Lower leg skin (tissue), 4 donors: ENCODE results near the gene GINS2. TPM values are rescaled to one million over a fixed set of nuclear protein-coding genes. Genes with fewer than 3 reads are reported as not detected.

Experiments used
- DNase-seq, 2 donors: peaks; one replicate each; pipeline ENCODE4 v3.0.0-alpha.2; 2019; ENCODE audit warnings: low spot score in 2 of 2
- H3K4me3 ChIP-seq: fragments of 200-600 bp; sonication (generic); 2 replicates; pipeline ENCODE4 v1.5.1; 2017; ENCODE audit warnings: mild to moderate bottlenecking, low read depth; ENCODE audit not compliant: poor library complexity, severe bottlenecking
- POLR2A ChIP-seq, 2 donors: fragments of 450-650 bp; IDR thresholded peaks; one replicate each; pipeline ENCODE4 v1.6.1; 2016 to 2017; ENCODE audit warnings: antibody characterized with exemption in 2 of 2, mild to moderate bottlenecking in 1 of 2, moderate library complexity in 1 of 2
- WGBS, 2 donors: methylation state at CpG; one replicate each; pipeline ENCODE4 v1.1.5; 2018; 5-methylcytosine and 5-hydroxymethylcytosine counted together
- intact Hi-C: fragments of 100-400 bp; cut with DNase I; formaldehyde crosslinking; loops from one replicate; pipeline ENCODE4 v1.15.0; 2023; ENCODE audit warnings: low total_unique reads
- total RNA-seq, 4 donors: library from RNA; depleted of rRNA; stranded (reverse); fragments of >200 nt; gene quantifications; one replicate each; pipeline ENCODE4 v1.1.0, GENCODE V29; 2016
- TF ChIP-seq, protein P1 (sequence below), 3 donors: fragments of 450-650 bp; IDR thresholded peaks; one replicate each; pipeline ENCODE4 v1.5.1; 2016; ENCODE audit warnings: antibody characterized with exemption in 3 of 3, mild to moderate bottlenecking in 3 of 3, moderate library complexity in 2 of 3

Gene GINS2
- total RNA-seq, 4 donors from 2014 or later, result 0.38 to 0.98 (median 0.91) TPM; not detected in 1

- intact Hi-C loops, result no loop called here
- no peak overlapping the region for H3K4me3 ChIP-seq
- DNase-seq, result no peak
- TF ChIP-seq POLR2A (IDR thresholded peaks at IDR 0.05), result no peak
- TF ChIP-seq, protein P1, sequence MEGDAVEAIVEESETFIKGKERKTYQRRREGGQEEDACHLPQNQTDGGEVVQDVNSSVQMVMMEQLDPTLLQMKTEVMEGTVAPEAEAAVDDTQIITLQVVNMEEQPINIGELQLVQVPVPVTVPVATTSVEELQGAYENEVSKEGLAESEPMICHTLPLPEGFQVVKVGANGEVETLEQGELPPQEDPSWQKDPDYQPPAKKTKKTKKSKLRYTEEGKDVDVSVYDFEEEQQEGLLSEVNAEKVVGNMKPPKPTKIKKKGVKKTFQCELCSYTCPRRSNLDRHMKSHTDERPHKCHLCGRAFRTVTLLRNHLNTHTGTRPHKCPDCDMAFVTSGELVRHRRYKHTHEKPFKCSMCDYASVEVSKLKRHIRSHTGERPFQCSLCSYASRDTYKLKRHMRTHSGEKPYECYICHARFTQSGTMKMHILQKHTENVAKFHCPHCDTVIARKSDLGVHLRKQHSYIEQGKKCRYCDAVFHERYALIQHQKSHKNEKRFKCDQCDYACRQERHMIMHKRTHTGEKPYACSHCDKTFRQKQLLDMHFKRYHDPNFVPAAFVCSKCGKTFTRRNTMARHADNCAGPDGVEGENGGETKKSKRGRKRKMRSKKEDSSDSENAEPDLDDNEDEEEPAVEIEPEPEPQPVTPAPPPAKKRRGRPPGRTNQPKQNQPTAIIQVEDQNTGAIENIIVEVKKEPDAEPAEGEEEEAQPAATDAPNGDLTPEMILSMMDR (IDR thresholded peaks at IDR 0.05), result peak in 1 of 3 donors; percentile 37
- WGBS, 2 donors, result 68 to 72% methylated on average over 12 of the region's 12 CpGs
Observed at GRCh38 chr16:85659805-85660511, 28.8 kb downstream of the GINS2 start.

- no peak overlapping the region for H3K4me3 ChIP-seq
- no peak for TF ChIP-seq POLR2A (IDR thresholded peaks at IDR 0.05)
- TF ChIP-seq, protein P1 (IDR thresholded peaks at IDR 0.05), result no peak
- intact Hi-C loops, result no loop called here
- 91 to 98% methylated on average over 4 to 8 of the region's 8 CpGs for WGBS, 2 donors
- no peak for DNase-seq
Observed at GRCh38 chr16:85659336-85659735, 29.4 kb downstream of the GINS2 start.

DNA sequence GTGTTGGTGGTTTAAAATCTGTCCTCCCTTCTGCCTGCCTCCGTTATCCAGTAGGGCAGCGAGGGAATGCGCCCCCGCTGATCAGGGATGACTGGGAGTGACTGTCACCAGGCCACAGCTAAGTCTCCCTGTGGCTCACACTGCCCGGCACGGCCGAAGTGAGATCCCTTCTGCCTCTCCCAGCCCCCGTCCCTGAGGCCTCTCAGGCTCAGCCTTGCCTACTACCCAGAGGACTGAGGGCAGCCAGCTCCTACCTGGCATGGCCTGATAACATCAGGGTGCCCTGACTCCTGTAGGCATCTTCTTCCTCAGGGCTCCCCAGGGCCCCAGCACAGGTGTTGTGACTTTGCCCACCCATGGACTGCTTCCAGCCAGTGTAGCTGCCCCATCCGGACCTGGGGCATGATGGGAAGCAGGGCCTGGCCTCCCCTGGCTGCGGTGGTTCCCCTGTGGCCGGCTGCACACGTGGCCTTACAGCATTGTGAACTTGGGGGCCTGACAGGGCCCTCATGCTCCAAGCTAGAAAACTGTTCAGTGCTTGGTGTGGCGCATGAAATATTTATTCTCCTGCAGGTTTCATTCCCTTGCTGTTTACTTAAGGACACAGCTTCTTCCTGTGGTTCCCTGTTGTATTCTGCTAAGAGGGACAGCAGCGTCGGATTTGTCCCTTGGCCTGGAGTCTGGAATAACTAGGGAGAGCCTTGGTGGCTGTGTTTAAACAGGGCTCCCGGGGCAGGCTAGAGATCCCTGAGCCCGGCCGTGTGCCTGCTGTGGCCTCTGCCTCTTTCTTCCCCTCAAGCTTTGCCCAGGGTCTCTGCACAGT lies 30.0 kb downstream of the GINS2 start:
- 92 to 95% methylated on average over 14 to 18 of the region's 18 CpGs for WGBS, 2 donors

GRCh38 chr16:85657996-85658395 lies 30.8 kb downstream of the GINS2 start:
- 89 to 91% methylated on average over 3 of the region's 3 CpGs for WGBS, 2 donors
- TF ChIP-seq, protein P1 (IDR thresholded peaks at IDR 0.05), result no peak
- no peak for TF ChIP-seq POLR2A (IDR thresholded peaks at IDR 0.05)
- intact Hi-C loops, result no loop called here
- no peak overlapping the region for H3K4me3 ChIP-seq
- DNase-seq, result no peak

More for the DNA sequence above, 30.0 kb downstream of the GINS2 start:
- H3K4me3 ChIP-seq, result no peak overlapping the region
- no peak for TF ChIP-seq POLR2A (IDR thresholded peaks at IDR 0.05)
- TF ChIP-seq, protein P1 (IDR thresholded peaks at IDR 0.05), result no peak
- intact Hi-C loops, result no loop called here
- no peak for DNase-seq

GRCh38 chr16:85657267-85657650 lies 31.5 kb downstream of the GINS2 start:
- no peak for TF ChIP-seq POLR2A (IDR thresholded peaks at IDR 0.05)
- TF ChIP-seq, protein P1 (IDR thresholded peaks at IDR 0.05), result no peak
- 91 to 97% methylated on average over 21 of the region's 21 CpGs for WGBS, 2 donors
- intact Hi-C loops, result no loop called here
- DNase-seq, result no peak
- no peak overlapping the region for H3K4me3 ChIP-seq
